ENCODE data around the gene HPD.

GRCh38 chr12:121839993-121840761 is 18.5 kb downstream of the HPD start:
- no peak for TF ChIP-seq POLR2A (IDR thresholded peaks at IDR 0.05)
- TF ChIP-seq CTCF (IDR thresholded peaks at IDR 0.05): no peak
